CD4-positive, alpha-beta T cell treated with Interleukin-10 for 1 hour (primary cell): ENCODE measurements around the gene RBM43.

Experiments used
- DNase-seq: peaks from one replicate; pipeline ENCODE4 v3.0.0-alpha.2; 2020

Gene RBM43

GRCh38 chr2:151207100-151207499 lies 54.6 kb downstream of the RBM43 start:
- no peak for DNase-seq

- DNase-seq: no peak
Measured at GRCh38 chr2:151206446-151206968, 55.2 kb downstream of the RBM43 start.

GRCh38 chr2:151205571-151205970 lies 56.1 kb downstream of the RBM43 start:
- DNase-seq: no peak

- DNase-seq: no peak
Measured at GRCh38 chr2:151204756-151205155, 56.9 kb downstream of the RBM43 start.

GRCh38 chr2:151200844-151201243 lies 60.8 kb downstream of the RBM43 start:
- DNase-seq: no peak

GRCh38 chr2:151200277-151200676 lies 61.4 kb downstream of the RBM43 start:
- no peak for DNase-seq

GRCh38 chr2:151198645-151199044 lies 63.0 kb downstream of the RBM43 start:
- no peak for DNase-seq
